ENCODE data around the gene GRK1.

- no peak for TF ChIP-seq CTCF (conservative IDR thresholded peaks at IDR 0.05)
- TF ChIP-seq ZFX (IDR thresholded peaks at IDR 0.05) = no peak
Measured at GRCh38 chr13:113621046-113621445, 46.0 kb upstream of the GRK1 start.

All from C4-2B (cell line).